ENCODE measurements around the gene GPR137C.
A peak's percentile ranks its signal among the peaks of the same experiment; 100 is the strongest.

The GPR137C gene

GRCh38 chr14:52552063-52552988 lies at the start of gene GPR137C, which contains the start of gene TXNDC16:
TSS of gene GPR137C (plus strand) at chr14:52552836. CDS start at chr14:52553148, 312 bp downstream.
TSS of gene TXNDC16 (minus strand) at chr14:52552505. CDS start at chr14:52543557, 8,948 bp downstream.
- DNase-seq (ENCODE audit: low read depth in 1 of 2, low spot score in 1 of 2) = peak; percentile 98

DNA sequence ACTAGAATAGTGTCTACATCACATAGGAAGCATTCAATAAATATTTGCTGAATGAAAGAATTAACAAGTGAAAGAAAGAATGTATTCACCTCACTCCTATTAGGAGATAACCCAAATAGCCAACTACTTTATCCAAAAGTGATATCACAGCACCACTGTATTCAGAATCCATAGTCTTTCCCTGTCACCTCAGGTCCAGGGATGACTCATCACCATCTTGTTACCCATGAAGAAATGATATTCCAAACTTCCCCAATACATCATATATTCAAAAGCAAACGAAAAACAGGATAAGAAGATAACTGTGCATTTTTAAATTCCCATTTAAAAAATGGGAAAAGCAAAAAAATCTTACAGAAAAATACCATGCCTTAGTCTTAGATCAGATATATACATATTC lies 39.4 kb upstream of the GPR137C start:
- DNase-seq (ENCODE audit: low read depth in 1 of 2, low spot score in 1 of 2) = no peak

- DNase-seq (ENCODE audit: low read depth in 1 of 2, low spot score in 1 of 2) = no peak
Measured at GRCh38 chr14:52514046-52514811, 38.4 kb upstream of the GPR137C start.

- DNase-seq (ENCODE audit: low read depth in 1 of 2, low spot score in 1 of 2) = no peak
Measured at GRCh38 chr14:52522033-52522432, 30.6 kb upstream of the GPR137C start.

GRCh38 chr14:52522581-52523345 lies 29.9 kb upstream of the GPR137C start:
- DNase-seq (ENCODE audit: low read depth in 1 of 2, low spot score in 1 of 2) = no peak

GRCh38 chr14:52527052-52527451 lies 25.6 kb upstream of the GPR137C start:
- DNase-seq (ENCODE audit: low read depth in 1 of 2, low spot score in 1 of 2) = no peak

DNA sequence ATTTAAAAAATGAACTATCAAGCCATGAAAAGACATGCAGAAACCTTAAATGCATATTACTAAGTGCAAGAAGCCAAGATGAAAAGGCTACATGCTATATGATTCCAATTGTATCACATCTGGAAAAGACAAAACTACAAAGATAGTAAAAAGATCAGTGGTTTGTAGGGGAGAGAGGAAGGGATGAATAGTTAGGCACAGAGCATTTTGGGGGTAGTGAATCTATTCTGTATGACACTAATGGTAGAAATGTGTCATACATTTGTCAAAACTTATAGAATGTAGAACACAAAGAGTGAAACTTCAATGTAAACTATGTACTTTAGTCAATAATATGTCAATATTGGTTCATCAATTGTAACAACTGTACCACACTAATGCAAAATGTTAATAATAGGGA lies 21.2 kb upstream of the GPR137C start:
- no peak for DNase-seq (ENCODE audit: low read depth in 1 of 2, low spot score in 1 of 2)

DNA sequence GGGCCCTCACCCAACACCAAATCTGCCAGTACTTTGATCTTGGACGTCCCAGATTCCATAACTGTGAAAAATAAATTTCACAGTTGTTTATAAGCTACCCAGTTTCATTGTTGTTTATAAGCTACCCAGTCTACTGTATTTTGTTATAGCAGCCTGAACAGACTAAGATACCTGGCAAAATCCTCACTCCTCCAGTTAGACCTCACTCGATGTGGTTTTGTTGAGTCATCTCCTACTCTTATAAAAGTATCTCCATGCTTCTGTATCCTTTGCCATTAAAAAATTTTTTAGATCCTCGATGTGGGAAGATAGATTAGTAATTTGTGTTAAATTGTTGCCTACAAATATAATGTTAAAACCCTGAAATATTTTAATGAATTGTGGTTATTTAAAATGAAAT lies 16.4 kb upstream of the GPR137C start:
- no peak for DNase-seq (ENCODE audit: low read depth in 1 of 2, low spot score in 1 of 2)

- no peak for DNase-seq (ENCODE audit: low read depth in 1 of 2, low spot score in 1 of 2)
Measured at GRCh38 chr14:52538623-52539022, 14.0 kb upstream of the GPR137C start.

DNA sequence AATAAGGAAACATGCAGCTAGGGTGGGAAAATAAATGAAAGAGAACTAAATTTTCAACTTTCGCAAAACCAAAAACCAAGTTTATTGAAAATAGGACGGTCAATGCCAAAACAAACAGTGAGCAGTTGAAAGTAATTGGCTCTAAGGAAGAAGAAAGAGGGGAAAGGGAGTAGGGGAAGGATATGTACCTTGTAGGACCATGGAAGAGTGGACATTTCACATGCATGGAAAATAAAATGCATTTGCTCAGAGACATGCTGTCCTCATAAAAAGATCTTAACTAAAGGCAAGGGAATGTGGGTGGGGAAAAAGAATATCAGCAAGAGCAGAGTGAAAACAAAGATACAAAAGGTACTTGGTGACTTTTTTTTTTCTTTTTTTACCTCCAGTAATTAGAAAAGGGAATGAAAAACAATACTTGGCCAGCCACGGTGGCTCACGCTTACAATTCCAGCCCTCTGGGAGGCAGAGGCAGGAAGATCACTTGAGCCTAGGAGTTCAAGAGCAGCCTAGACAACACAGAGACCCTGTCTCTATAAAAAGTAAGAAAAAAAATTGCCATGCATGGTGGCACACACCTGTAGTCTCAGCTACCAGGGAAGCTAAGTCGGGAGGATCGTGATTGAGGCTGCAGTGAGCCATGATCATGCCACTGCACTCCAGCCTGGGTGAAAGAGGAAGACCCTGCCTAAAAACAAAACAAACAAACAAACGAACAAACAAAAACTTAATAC lies 6.9 kb upstream of the GPR137C start:
- no peak for DNase-seq (ENCODE audit: low read depth in 1 of 2, low spot score in 1 of 2)

DNA sequence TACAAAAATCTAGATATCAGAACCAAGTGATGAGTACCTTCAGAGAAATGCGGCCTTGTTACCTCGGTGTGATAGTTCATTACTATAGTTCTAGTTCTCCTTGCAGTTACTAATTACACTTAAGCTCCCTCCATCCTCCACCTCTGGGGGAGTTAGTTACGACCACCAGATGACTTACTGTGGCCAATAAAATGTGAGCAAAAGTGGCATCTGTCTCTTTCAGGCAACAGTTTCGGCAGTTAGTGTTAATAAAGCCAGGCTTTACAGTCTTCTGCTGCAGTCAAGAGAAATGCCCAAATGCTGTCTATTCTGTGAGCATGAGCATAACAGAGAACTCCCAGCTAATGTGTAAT lies 6.3 kb upstream of the GPR137C start:
- DNase-seq (ENCODE audit: low read depth in 1 of 2, low spot score in 1 of 2) = no peak

DNA sequence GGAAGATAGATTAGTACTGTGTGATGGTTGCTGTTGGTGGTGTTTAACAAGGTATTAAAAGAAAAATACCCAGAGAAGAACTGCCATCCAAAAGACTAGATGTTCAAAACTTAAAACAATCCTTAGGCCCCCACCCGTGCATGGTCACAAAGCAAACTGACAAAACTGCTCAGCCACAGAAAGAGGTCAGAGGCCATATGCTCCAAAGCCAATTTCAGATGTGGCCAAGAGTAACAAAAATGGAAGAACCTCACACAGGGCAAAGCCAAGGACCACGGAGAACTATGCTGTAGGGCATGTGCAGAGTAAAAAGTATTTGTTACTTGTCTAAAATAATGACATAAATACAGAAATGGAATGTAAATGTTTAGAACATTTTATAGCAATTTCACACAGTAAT lies 5.6 kb upstream of the GPR137C start:
- no peak for DNase-seq (ENCODE audit: low read depth in 1 of 2, low spot score in 1 of 2)

DNA sequence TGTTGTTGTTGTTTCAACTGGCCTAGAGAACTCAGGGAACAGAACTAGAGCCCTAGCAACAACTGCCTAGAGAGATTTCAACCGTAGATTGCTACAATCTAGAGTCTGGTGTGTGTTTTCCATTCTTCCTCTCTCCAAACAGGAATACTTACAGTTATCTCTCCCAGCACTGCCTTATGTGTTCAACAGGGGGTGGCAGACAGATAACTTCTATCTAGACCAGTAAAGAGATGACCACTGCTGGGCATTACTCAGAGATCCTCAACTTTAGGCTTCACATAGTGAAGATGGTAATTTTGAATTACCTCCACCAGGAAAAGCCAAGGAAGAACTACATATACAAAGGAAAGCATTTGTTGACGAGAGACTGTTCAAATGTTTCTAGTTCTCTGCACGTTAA lies 5.1 kb upstream of the GPR137C start:
- no peak for DNase-seq (ENCODE audit: low read depth in 1 of 2, low spot score in 1 of 2)

- no peak for DNase-seq (ENCODE audit: low read depth in 1 of 2, low spot score in 1 of 2)
Measured at GRCh38 chr14:52550661-52551060, 2.0 kb upstream of the GPR137C start.

- DNase-seq (ENCODE audit: low read depth in 1 of 2, low spot score in 1 of 2) = no peak
Measured at GRCh38 chr14:52551205-52551604, 1.4 kb upstream of the GPR137C start.

DNA sequence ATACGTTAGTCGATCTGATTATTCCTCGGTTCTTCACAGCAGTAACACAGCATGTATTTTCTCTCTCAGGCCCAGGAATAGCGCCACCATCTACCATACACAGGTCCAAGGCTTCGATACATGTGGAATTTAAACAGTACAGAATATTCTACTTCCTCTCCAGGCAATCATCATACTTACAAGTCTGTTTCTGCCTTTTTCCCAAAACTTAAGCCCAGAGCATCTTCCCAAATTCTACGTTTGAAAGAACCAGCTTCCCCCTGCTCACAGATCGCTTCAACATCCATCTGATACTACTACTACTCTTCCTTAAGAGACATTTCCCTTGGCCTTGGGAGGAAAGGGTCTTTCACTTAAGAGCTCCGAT lies 957 bp upstream of the GPR137C start:
- no peak for DNase-seq (ENCODE audit: low read depth in 1 of 2, low spot score in 1 of 2)

DNA sequence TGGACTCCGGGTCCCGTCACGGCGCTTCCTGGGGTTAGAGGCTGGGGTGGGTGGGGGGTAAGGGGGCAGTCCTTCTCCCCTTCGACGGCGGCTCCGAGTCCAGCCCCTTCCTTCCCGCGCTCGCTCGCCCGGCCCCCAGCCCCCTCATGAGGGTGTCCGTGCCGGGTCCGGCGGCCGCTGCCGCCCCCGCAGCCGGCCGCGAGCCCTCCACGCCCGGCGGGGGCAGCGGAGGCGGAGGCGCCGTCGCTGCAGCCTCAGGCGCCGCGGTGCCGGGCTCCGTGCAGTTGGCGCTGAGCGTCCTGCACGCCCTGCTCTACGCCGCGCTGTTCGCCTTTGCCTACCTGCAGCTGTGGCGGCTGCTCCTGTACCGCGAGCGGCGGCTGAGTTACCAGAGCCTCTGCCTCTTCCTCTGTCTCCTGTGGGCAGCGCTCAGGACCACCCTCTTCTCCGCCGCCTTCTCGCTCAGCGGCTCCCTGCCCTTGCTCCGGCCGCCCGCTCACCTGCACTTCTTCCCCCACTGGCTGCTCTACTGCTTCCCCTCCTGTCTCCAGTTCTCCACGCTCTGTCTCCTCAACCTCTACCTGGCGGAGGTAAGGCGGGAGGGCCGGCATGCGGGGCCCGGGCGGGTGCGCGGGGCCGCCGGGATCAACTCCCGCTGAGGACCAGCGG lies 500 bp downstream of the GPR137C start:
- DNase-seq (ENCODE audit: low read depth in 1 of 2, low spot score in 1 of 2) = peak in 1 of 2 donors; percentile 8

GRCh38 chr14:52553671-52554575 lies 1.3 kb downstream of the GPR137C start:
- peak; percentile 67 to 71 for DNase-seq (ENCODE audit: low read depth in 1 of 2, low spot score in 1 of 2)

GRCh38 chr14:52558688-52559087 lies 6.1 kb downstream of the GPR137C start:
- no peak for DNase-seq (ENCODE audit: low read depth in 1 of 2, low spot score in 1 of 2)

Data from activated T-helper 1 cell treated with anti-CD3 and anti-CD28 coated beads, Interleukin-2, amount 50 U/mL, for 16 hours (primary cell).